GM12872 (cell line): Measurements from ENCODE around the gene METTL15.

Source experiments
- TF ChIP-seq, protein P1 (sequence below): IDR thresholded peaks from 3 replicates; pipeline ENCODE4 v1.5.1; 2011; ENCODE audit warnings: low read depth, mild to moderate bottlenecking, low read length, moderate library complexity; ENCODE audit not compliant: insufficient read depth

METTL15 gene

DNA sequence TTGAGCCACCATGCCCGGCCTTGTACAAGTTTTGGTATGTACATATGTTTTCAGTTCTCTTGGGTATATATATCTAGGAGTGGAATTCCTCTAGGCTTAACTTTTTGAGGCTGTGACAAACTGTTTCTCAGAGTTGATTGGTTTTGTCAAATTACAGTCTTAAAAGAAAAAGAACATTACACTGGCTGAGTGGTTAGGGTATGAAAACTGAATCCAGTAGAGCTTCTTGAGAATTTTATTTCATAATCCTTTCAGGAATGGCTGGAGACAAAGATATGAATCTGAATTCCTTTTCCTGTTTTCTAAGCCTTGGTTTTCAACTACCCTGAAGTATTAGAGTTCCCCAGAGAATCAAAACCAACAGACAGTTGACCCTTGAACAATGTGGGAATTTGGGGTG, 6.5 kb downstream of the METTL15 start:
- TF ChIP-seq, protein P1, sequence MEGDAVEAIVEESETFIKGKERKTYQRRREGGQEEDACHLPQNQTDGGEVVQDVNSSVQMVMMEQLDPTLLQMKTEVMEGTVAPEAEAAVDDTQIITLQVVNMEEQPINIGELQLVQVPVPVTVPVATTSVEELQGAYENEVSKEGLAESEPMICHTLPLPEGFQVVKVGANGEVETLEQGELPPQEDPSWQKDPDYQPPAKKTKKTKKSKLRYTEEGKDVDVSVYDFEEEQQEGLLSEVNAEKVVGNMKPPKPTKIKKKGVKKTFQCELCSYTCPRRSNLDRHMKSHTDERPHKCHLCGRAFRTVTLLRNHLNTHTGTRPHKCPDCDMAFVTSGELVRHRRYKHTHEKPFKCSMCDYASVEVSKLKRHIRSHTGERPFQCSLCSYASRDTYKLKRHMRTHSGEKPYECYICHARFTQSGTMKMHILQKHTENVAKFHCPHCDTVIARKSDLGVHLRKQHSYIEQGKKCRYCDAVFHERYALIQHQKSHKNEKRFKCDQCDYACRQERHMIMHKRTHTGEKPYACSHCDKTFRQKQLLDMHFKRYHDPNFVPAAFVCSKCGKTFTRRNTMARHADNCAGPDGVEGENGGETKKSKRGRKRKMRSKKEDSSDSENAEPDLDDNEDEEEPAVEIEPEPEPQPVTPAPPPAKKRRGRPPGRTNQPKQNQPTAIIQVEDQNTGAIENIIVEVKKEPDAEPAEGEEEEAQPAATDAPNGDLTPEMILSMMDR = no peak

DNA sequence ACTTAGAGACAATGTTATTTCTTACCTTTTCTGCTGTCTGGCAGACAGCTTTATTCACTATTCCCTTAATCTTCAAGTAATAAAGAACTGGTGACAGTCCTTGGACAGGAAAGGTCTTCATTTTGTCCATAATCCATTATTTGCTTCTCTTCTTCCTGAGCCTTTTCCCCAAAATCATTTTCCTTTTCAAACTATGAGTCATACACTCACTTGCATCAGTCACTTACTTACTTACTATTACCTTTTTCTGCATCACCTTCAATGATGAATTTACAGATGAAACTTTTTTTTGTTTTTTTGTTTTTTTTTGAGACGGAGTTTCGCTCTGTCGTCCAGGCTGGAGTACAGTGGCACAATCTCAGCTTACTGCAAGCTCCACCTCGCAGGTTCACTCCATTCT, 9.5 kb downstream of the METTL15 start:
- TF ChIP-seq, protein P1 = no peak

DNA sequence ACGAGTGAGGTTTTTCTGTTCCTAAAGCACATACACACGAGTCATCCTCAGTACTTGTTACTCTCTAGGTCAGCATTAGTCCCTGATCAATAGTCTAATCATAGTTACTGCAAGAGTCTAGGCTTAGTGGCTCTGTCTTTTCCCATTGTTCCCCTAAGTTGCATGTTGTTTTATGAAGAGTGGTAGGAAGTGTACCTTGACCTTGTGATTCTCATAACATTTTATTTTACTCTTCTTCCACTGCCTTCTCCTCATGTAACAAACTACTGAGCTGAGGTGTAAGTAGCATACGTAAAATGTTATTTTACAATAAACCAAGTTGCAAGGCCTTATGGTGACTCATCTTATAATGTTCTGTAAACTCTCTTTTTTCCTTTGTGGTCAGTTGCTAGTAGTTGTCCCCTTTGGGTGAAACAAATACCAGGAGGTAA, 15.0 kb downstream of the METTL15 start:
- TF ChIP-seq, protein P1 = no peak

DNA sequence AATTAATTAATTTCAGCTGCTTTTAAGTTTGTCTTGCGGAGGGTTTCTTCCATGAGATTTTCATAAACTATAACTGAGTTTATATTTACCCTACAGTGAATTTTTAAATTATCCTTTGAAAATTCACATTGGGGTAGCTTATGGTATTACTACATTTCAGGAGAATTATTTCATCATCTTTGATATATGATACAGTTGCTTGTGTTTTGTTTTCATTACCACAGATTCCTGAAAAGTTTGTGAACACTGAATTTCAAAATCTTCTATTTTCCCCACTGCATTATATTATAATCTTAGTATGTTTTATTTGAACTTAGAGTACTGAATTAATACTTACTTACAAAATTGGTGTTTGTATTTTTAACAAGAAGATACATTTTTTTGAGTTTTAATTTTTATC, 24.4 kb downstream of the METTL15 start:
- TF ChIP-seq, protein P1 = no peak

DNA sequence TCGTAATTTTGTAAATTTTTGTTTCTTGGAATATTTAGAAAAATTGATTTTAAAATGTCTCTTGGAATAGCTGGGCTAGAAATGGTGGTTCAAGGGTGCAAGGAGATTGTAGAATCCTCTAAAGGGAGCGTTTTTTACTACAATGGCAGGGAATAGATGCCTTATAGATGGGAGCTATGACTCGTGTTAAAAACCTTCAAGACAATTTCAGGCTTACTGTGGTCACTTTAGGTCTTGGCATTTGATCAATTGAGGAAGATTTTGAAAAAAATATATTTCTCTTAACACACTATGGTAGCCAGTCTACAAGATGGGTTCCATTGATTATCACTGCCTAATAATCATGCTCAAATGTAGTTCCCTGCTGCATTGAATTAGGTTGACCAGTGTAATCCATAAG, 25.0 kb downstream of the METTL15 start:
- TF ChIP-seq, protein P1 = no peak

DNA sequence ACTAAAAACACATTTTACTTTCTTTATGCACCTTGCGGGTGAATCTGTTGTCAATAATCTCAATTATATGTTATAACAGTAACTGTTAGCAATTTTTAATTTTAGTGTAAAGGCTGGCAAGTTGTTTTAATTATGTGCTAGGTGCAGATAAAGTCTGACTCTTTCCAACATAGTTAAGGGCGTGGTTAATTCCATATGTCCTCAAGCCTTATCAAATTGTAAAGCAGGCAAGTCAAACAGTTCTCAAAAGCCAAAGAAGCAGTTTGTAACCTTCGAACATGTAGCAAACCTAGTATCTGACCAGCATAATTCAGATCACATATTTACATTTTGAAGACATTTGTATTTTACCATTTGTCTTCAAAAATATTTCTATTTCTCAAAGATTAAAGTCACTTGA, 29.2 kb downstream of the METTL15 start:
- TF ChIP-seq, protein P1 = no peak

DNA sequence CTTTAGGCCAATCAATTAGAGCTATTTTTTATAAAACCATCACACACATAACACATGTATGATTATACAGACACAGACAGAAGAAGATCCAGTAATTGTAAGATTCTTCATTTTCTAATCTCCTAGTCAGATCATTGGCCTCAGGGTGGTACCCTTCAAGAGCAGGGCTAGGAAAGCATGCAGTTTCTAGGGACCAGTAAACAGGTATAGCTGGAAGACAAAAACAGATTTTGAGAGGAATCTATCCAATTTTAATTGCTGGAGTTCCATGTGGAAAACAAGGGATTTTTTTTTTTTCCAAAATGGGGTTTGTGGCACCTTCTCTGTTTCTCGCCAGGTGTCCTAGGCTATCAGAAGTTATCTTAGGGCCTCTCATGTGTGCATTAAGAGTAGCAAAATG, 29.6 kb downstream of the METTL15 start:
- TF ChIP-seq, protein P1 = no peak
